ENCODE data around the gene ENPP7.

Gene ENPP7

DNA sequence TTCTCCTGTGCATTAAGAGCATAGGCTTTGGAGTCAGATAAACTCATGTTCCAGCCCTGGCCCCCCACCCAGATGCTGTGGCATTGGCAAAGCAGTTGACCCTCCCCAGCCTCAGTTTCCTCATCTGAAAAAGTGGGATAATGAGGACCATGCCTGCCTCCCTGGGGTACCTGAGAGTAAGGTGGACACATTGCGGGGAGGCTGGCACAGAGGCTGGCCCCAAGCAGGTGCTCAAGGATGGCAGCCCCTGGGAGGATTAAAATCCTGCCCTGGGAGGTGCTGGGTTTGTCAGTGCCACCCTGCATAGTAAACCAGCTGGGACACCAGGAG lies 11.8 kb downstream of the ENPP7 start:
- no peak overlapping the region for H3K9ac ChIP-seq (ENCODE audit: low read length)
- no peaks in the 10 kb centered on the region for H4K20me1 ChIP-seq (ENCODE audit: insufficient read depth, low read length)
- no peaks in the 10 kb centered on the region for H3K36me3 ChIP-seq (replicated peaks; ENCODE audit: insufficient read depth, low read length)
- no peak overlapping the region for H3K4me2 ChIP-seq (ENCODE audit: low read depth, low read length)
- H2AFZ ChIP-seq (ENCODE audit: low read length): no peak overlapping the region
- no peak overlapping the region for H3K4me3 ChIP-seq (ENCODE audit: low read length)
- H3K79me2 ChIP-seq (ENCODE audit: low read length): no peaks in the 10 kb centered on the region
- TF ChIP-seq, protein P1, sequence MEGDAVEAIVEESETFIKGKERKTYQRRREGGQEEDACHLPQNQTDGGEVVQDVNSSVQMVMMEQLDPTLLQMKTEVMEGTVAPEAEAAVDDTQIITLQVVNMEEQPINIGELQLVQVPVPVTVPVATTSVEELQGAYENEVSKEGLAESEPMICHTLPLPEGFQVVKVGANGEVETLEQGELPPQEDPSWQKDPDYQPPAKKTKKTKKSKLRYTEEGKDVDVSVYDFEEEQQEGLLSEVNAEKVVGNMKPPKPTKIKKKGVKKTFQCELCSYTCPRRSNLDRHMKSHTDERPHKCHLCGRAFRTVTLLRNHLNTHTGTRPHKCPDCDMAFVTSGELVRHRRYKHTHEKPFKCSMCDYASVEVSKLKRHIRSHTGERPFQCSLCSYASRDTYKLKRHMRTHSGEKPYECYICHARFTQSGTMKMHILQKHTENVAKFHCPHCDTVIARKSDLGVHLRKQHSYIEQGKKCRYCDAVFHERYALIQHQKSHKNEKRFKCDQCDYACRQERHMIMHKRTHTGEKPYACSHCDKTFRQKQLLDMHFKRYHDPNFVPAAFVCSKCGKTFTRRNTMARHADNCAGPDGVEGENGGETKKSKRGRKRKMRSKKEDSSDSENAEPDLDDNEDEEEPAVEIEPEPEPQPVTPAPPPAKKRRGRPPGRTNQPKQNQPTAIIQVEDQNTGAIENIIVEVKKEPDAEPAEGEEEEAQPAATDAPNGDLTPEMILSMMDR (IDR thresholded peaks at IDR 0.05; ENCODE audit: low read length): no peak
- TF ChIP-seq EZH2phosphoT487 (IDR thresholded peaks at IDR 0.05; ENCODE audit: low read length) (no peak), EZH2 (optimal IDR thresholded peaks at IDR 0.05; ENCODE audit: low read depth, low read length) (no peak)
- no peaks in the 10 kb centered on the region for H3K9me2 ChIP-seq (replicated peaks; ENCODE audit: insufficient read depth, low read length)
- DNase-seq: no peak
- H3K27me3 ChIP-seq (replicated peaks; ENCODE audit: insufficient read depth, low read length): peaks cover 93% of the 10 kb centered on the region
- 0 out of 2 replicates have a peak, but pooled peaks cover 3% of the 10 kb centered on the region for H3K4me1 ChIP-seq (ENCODE audit: low read length)
- H3K9me3 ChIP-seq (replicated peaks; ENCODE audit: insufficient read depth, low read length): no peaks in the 10 kb centered on the region
- H3F3A ChIP-seq (ENCODE audit: insufficient read depth, low read length): no peaks in the 10 kb centered on the region
- H3K27ac ChIP-seq (ENCODE audit: low read length): no peak overlapping the region

GRCh38 chr17:79742951-79743476 lies 12.3 kb downstream of the ENPP7 start:
- Histone ChIP-seq H3K27ac (ENCODE audit: low read length) (no peak overlapping the region), H3K4me1 (ENCODE audit: low read length) (0 out of 2 replicates have a peak, but pooled peaks cover 3% of the 10 kb centered on the region), H3F3A (ENCODE audit: insufficient read depth, low read length) (no peaks in the 10 kb centered on the region), H3K9me3 (replicated peaks; ENCODE audit: insufficient read depth, low read length) (no peaks in the 10 kb centered on the region), H2AFZ (ENCODE audit: low read length) (no peak overlapping the region), H3K27me3 (replicated peaks; ENCODE audit: insufficient read depth, low read length) (peaks cover 93% of the 10 kb centered on the region), H3K4me3 (ENCODE audit: low read length) (no peak overlapping the region), H3K79me2 (ENCODE audit: low read length) (no peaks in the 10 kb centered on the region), H3K4me2 (ENCODE audit: low read depth, low read length) (no peak overlapping the region), H3K9ac (ENCODE audit: low read length) (no peak overlapping the region), H3K9me2 (replicated peaks; ENCODE audit: insufficient read depth, low read length) (no peaks in the 10 kb centered on the region), H4K20me1 (ENCODE audit: insufficient read depth, low read length) (no peaks in the 10 kb centered on the region), H3K36me3 (replicated peaks; ENCODE audit: insufficient read depth, low read length) (no peaks in the 10 kb centered on the region)
- TF ChIP-seq, protein P1 (IDR thresholded peaks at IDR 0.05; ENCODE audit: low read length): no peak
- no peak for TF ChIP-seq EZH2phosphoT487 (IDR thresholded peaks at IDR 0.05; ENCODE audit: low read length)
- no peak for TF ChIP-seq EZH2 (optimal IDR thresholded peaks at IDR 0.05; ENCODE audit: low read depth, low read length)
- DNase-seq: no peak

GRCh38 chr17:79743614-79744013 lies 12.9 kb downstream of the ENPP7 start:
- no peak overlapping the region for H3K4me3 ChIP-seq (ENCODE audit: low read length)
- H4K20me1 ChIP-seq (ENCODE audit: insufficient read depth, low read length): no peaks in the 10 kb centered on the region
- no peak overlapping the region for H3K4me2 ChIP-seq (ENCODE audit: low read depth, low read length)
- no peaks in the 10 kb centered on the region for H3K9me2 ChIP-seq (replicated peaks; ENCODE audit: insufficient read depth, low read length)
- TF ChIP-seq EZH2phosphoT487 (IDR thresholded peaks at IDR 0.05; ENCODE audit: low read length) (no peak), EZH2 (optimal IDR thresholded peaks at IDR 0.05; ENCODE audit: low read depth, low read length) (no peak)
- TF ChIP-seq, protein P1 (IDR thresholded peaks at IDR 0.05; ENCODE audit: low read length): no peak
- DNase-seq: no peak
- no peaks in the 10 kb centered on the region for H3K79me2 ChIP-seq (ENCODE audit: low read length)
- no peaks in the 10 kb centered on the region for H3K36me3 ChIP-seq (replicated peaks; ENCODE audit: insufficient read depth, low read length)
- H3K27ac ChIP-seq (ENCODE audit: low read length): no peak overlapping the region
- no peaks in the 10 kb centered on the region for H3K9me3 ChIP-seq (replicated peaks; ENCODE audit: insufficient read depth, low read length)
- 0 out of 2 replicates have a peak, but pooled peaks cover 3% of the 10 kb centered on the region for H3K4me1 ChIP-seq (ENCODE audit: low read length)
- H3F3A ChIP-seq (ENCODE audit: insufficient read depth, low read length): no peaks in the 10 kb centered on the region
- no peak overlapping the region for H3K9ac ChIP-seq (ENCODE audit: low read length)
- H3K27me3 ChIP-seq (replicated peaks; ENCODE audit: insufficient read depth, low read length): peaks cover 91% of the 10 kb centered on the region
- no peak overlapping the region for H2AFZ ChIP-seq (ENCODE audit: low read length)
